IMR-90 (cell line): ENCODE results near the gene ARMC6. TPM values are rescaled to one million over a fixed set of nuclear protein-coding genes. Genes with fewer than 3 reads are reported as not detected.

Source experiments
- ATAC-seq: fragments of 200-7000 bp; cut with Tn5 transposase; 2 replicates; pipeline ENCODE4 v1.9.1; 2020; ENCODE audit warnings: low read depth, mild to moderate bottlenecking, moderate library complexity
- BruUV-seq: library from RNA; stranded (reverse); fragments of 400-500 nt; replicated peaks from 2 replicates; lab custom pipeline; 2021; lab: Mats Ljungman, UMichigan
- CTCF ChIA-PET: fragments of 300-600 bp; formaldehyde crosslinking; extraction: SDS; loops from one replicate; lab custom pipeline; 2021; ENCODE audit warnings: antibody characterized with exemption; lab: Yijun Ruan, JAX
- POLR2A ChIA-PET: fragments of 300-600 bp; sonication (Branson Sonifier 250); formaldehyde crosslinking; loops from one replicate; lab custom pipeline; 2022; ENCODE audit warnings: antibody characterized with exemption; ENCODE audit not compliant: unreplicated experiment; lab: Charles Lee
- DNase-seq: peaks from one replicate; pipeline ENCODE4 v3.0.0; 2013
- H2AFZ ChIP-seq: replicated peaks from 2 replicates; pipeline ENCODE3; 2013; ENCODE audit warnings: low read length, mild to moderate bottlenecking; ENCODE audit not compliant: poor library complexity
- H2AK5ac ChIP-seq: 2 replicates; pipeline ENCODE4 v1.6.1; 2013; ENCODE audit warnings: low read depth, low read length, inconsistent platforms
- H2AK9ac ChIP-seq: replicated peaks from 2 replicates; pipeline ENCODE3; 2013; ENCODE audit warnings: mild to moderate bottlenecking, low read depth, low read length, moderate library complexity; ENCODE audit not compliant: poor library complexity
- H2BK120ac ChIP-seq: 2 replicates; pipeline ENCODE4 v1.6.1; 2013; ENCODE audit warnings: low read depth, low read length, inconsistent platforms
- H2BK15ac ChIP-seq: 3 replicates; pipeline ENCODE4 v1.6.1; 2013; ENCODE audit warnings: low read depth, low read length, inconsistent platforms
- H2BK20ac ChIP-seq: 2 replicates; pipeline ENCODE4 v1.6.1; 2013; ENCODE audit warnings: low read depth, mild to moderate bottlenecking, inconsistent platforms, low read length, moderate library complexity
- H2BK5ac ChIP-seq: 2 replicates; pipeline ENCODE4 v1.6.1; 2013; ENCODE audit warnings: mild to moderate bottlenecking, low read depth, low read length, inconsistent platforms; ENCODE audit not compliant: poor library complexity, severe bottlenecking
- H3K14ac ChIP-seq: replicated peaks from 2 replicates; pipeline ENCODE4 v1.6.1; 2013; ENCODE audit warnings: low read depth, low read length, inconsistent platforms
- H3K18ac ChIP-seq: 2 replicates; pipeline ENCODE4 v1.6.1; 2013; ENCODE audit warnings: low read depth, low read length, control low read depth
- H3K23ac ChIP-seq: 2 replicates; pipeline ENCODE4 v1.6.1; 2013; ENCODE audit warnings: low read depth, low read length, inconsistent platforms
- H3K27ac ChIP-seq: 2 replicates; pipeline ENCODE4 v1.5.1; 2013; ENCODE audit warnings: mild to moderate bottlenecking, control low read depth, low read length; ENCODE audit not compliant: insufficient read depth
- H3K27me3 ChIP-seq: 2 replicates; pipeline ENCODE4 v1.6.1; 2013; ENCODE audit warnings: low read length; ENCODE audit not compliant: control insufficient read depth, insufficient read depth
- H3K36me3 ChIP-seq: 2 replicates; pipeline ENCODE4 v1.6.1; 2013; ENCODE audit warnings: low read length, mixed read lengths; ENCODE audit not compliant: control insufficient read depth, insufficient read depth
- H3K4ac ChIP-seq: 2 replicates; pipeline ENCODE4 v1.6.1; 2013; ENCODE audit warnings: low read depth, low read length, inconsistent platforms
- H3K4me1 ChIP-seq: 2 replicates; pipeline ENCODE4 v1.6.1; 2013; ENCODE audit warnings: low read length, mixed read lengths; ENCODE audit not compliant: control insufficient read depth, insufficient read depth
- H3K4me2 ChIP-seq: 2 replicates; pipeline ENCODE4 v1.6.1; 2013; ENCODE audit warnings: low read depth, mild to moderate bottlenecking, control low read depth, low read length, moderate library complexity
- H3K4me3 ChIP-seq: 2 replicates; pipeline ENCODE4 v1.5.1; 2013; ENCODE audit warnings: low read depth, mild to moderate bottlenecking, control low read depth, low read length, moderate library complexity; ENCODE audit not compliant: insufficient read depth
- H3K56ac ChIP-seq: 2 replicates; pipeline ENCODE4 v1.6.1; 2013; ENCODE audit warnings: low read length, inconsistent platforms; ENCODE audit not compliant: insufficient read depth; ENCODE audit errors: extremely low read depth
- H3K79me1 ChIP-seq, 2 experiments: 2 replicates each; pipeline ENCODE4 v1.6.1; 2013; ENCODE audit warnings: low read length in 2 of 2, inconsistent platforms in 1 of 2, low read depth in 1 of 2
- H3K9ac ChIP-seq: 2 replicates; pipeline ENCODE4 v1.6.1; 2013; ENCODE audit warnings: low read depth, low read length, control low read depth
- H3K9me1 ChIP-seq: 2 replicates; pipeline ENCODE4 v1.6.1; 2013; ENCODE audit warnings: low read length, inconsistent platforms; ENCODE audit not compliant: insufficient read depth
- H3K9me3 ChIP-seq: 2 replicates; pipeline ENCODE4 v1.6.1; 2013; ENCODE audit warnings: low read length; ENCODE audit not compliant: control insufficient read depth, insufficient read depth
- H4K20me1 ChIP-seq: 2 replicates; pipeline ENCODE4 v1.6.1; 2013; ENCODE audit warnings: low read length, inconsistent platforms; ENCODE audit not compliant: insufficient read depth
- H4K5ac ChIP-seq: 2 replicates; pipeline ENCODE4 v1.6.1; 2013; ENCODE audit warnings: mild to moderate bottlenecking, low read depth, low read length, control low read depth
- H4K8ac ChIP-seq, 2 experiments: 2 replicates each; pipeline ENCODE4 v1.6.1; 2013; ENCODE audit warnings: low read depth in 2 of 2, low read length in 2 of 2, control low read depth in 1 of 2, inconsistent platforms in 1 of 2
- H4K91ac ChIP-seq: 2 replicates; pipeline ENCODE4 v1.6.1; 2013; ENCODE audit warnings: low read depth, low read length, inconsistent platforms; ENCODE audit not compliant: insufficient read depth
- BHLHE40 ChIP-seq: fragments of 150-350 bp; IDR thresholded peaks from 2 replicates; pipeline ENCODE4 v1.6.1; 2016; ENCODE audit warnings: mild to moderate bottlenecking, low read depth, low read length
- CEBPB ChIP-seq: IDR thresholded peaks from 2 replicates; pipeline ENCODE4 v1.6.1; 2012; ENCODE audit warnings: low read depth, low read length, improper control_type of control experiment
- MAZ ChIP-seq: IDR thresholded peaks from 2 replicates; pipeline ENCODE4 v1.6.1; 2012; ENCODE audit warnings: low read depth, mild to moderate bottlenecking, low read length, improper control_type of control experiment, moderate library complexity, borderline replicate concordance
- NFE2L2 ChIP-seq: fragments of 150-350 bp; IDR thresholded peaks from 2 replicates; pipeline ENCODE4 v1.6.1; 2016; ENCODE audit warnings: low read depth, mild to moderate bottlenecking, low read length
- WGBS, 2 experiments: methylation state at CpG; one replicate each; pipeline versions ENCODE4 v1.1.5 to v1.1.7; 2013; ENCODE audit warnings: missing lambda C conversion rate in 2 of 2; ENCODE audit not compliant: insufficient read length in 1 of 2; ENCODE audit errors: extremely low coverage in 2 of 2; 5-methylcytosine and 5-hydroxymethylcytosine counted together
- dilution Hi-C: fragments of 300-500 bp; cut with HindIII; formaldehyde crosslinking; loops from one replicate; pipeline ENCODE4 v1.14.3; 2018; ENCODE audit warnings: low sequenced_read_pairs; ENCODE audit not compliant: unreplicated experiment
- in situ Hi-C: fragments of 300-500 bp; cut with MboI; formaldehyde crosslinking; loops from 3 replicates; pipeline ENCODE4 v1.14.3; 2019; ENCODE audit warnings: low sequenced_read_pairs, inconsistent platforms, mixed read lengths
- intact Hi-C: fragments of 100-400 bp; cut with micrococcal nuclease; formaldehyde crosslinking; loops from 2 replicates; pipeline ENCODE4 v1.10.0; 2022
- polyA plus RNA-seq, 3 experiments: library from polyadenylated mRNA; depleted of rRNA; stranded (reverse); fragments of >200 nt; gene quantifications; 2 replicates each; pipeline ENCODE4 v1.2.3, GENCODE V29; 2012; ENCODE audit warnings: low replicate concordance in 1 of 3
- total RNA-seq: library from RNA; depleted of rRNA; stranded (reverse); fragments of >200 nt; gene quantifications from 2 replicates; pipeline ENCODE4 v1.2.3, GENCODE V29; 2012
- TF ChIP-seq, protein P1 (sequence below): fragments of 150-350 bp; IDR thresholded peaks from 2 replicates; pipeline ENCODE4 v1.6.1; 2016; ENCODE audit warnings: low read depth, mild to moderate bottlenecking, low read length, moderate library complexity, borderline replicate concordance

ARMC6 gene
- total and polyA plus RNA-seq, 2 of the 4 experiments (the other 2 are of a cell fraction): 41.5 to 52.7 TPM

DNA sequence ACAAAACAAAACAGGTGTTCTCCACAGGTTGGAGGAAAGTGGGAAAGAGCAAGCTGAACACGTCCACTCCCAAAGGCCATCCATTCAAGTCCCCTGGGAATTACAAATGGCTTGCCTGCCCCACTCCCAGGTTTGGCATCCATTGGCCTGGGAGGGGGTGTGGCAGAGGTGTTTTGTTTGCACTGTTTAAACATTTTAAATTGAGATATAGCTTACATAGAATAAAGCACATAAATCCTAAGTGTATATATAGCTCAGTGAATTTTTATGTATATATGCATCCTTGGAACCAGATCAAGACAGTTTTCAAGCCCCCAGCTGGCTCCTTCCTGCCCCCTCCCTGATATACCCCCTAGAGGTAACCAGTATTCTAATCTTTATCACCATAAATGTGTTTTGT is 43.1 kb downstream of the ARMC6 start:
- POLR2A ChIA-PET: no interaction called here
- no peaks in the 10 kb centered on the region for H3K9me3 ChIP-seq
- no peak overlapping the region for H3K56ac ChIP-seq
- no peak overlapping the region for H3K23ac ChIP-seq
- no peak overlapping the region for H4K91ac ChIP-seq
- H2BK15ac ChIP-seq: no peak overlapping the region
- no peak overlapping the region for H3K18ac ChIP-seq
- H3K27ac ChIP-seq: no peak overlapping the region
- no peak overlapping the region for H2AFZ ChIP-seq
- H3K36me3 ChIP-seq: peaks cover 2% of the 10 kb centered on the region; the same call in 1 of the 2 replicates
- 0 out of 2 replicates have a peak, but pooled peaks cover 4% of the 10 kb centered on the region for H4K20me1 ChIP-seq
- no peak overlapping the region for H3K14ac ChIP-seq
- H2AK5ac ChIP-seq: no peak overlapping the region
- no peak overlapping the region for H3K9ac ChIP-seq
- CTCF ChIA-PET: no interaction called here
- H3K4me2 ChIP-seq: no peak overlapping the region
- no peak overlapping the region for H2BK20ac ChIP-seq
- intact Hi-C loops (no loop called here), dilution Hi-C loops (no loop called here), in situ Hi-C loops (no loop called here)
- no peak overlapping the region for H2AK9ac ChIP-seq
- H2BK120ac ChIP-seq: no peak overlapping the region
- H3K79me1 ChIP-seq: peaks cover 6 to 8% of the 10 kb centered on the region in 2 experiments; a peak in 2 of 4 replicates
- ATAC-seq (no peak), DNase-seq (no peak)
- H4K5ac ChIP-seq: no peak overlapping the region
- TF ChIP-seq MAZ: no peak
- TF ChIP-seq BHLHE40: no peak
- TF ChIP-seq CEBPB: no peak
- no peak for TF ChIP-seq NFE2L2
- TF ChIP-seq, protein P1, sequence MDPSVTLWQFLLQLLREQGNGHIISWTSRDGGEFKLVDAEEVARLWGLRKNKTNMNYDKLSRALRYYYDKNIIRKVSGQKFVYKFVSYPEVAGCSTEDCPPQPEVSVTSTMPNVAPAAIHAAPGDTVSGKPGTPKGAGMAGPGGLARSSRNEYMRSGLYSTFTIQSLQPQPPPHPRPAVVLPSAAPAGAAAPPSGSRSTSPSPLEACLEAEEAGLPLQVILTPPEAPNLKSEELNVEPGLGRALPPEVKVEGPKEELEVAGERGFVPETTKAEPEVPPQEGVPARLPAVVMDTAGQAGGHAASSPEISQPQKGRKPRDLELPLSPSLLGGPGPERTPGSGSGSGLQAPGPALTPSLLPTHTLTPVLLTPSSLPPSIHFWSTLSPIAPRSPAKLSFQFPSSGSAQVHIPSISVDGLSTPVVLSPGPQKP: no peak
- no peak overlapping the region for H3K4me3 ChIP-seq
- H3K27me3 ChIP-seq: no peaks in the 10 kb centered on the region
- WGBS, 2 experiments: no CpG with 5 or more reads among the region's 1 CpG
- H3K9me1 ChIP-seq: peaks cover 12% of the 10 kb centered on the region
- H3K4me1 ChIP-seq: no peaks in the 10 kb centered on the region
- no TSS peak for BruUV-seq
- no peak overlapping the region for H2BK5ac ChIP-seq
- no peak overlapping the region for H3K4ac ChIP-seq
- no peak overlapping the region for H4K8ac ChIP-seq
